Esophagus squamous epithelium (tissue), 5 donors: ENCODE measurements around the gene AMMECR1. TPM values are rescaled to one million over a fixed set of nuclear protein-coding genes. Genes with fewer than 3 reads are reported as not detected.

ENCODE experiments used
- DNase-seq: peaks from one replicate; lab custom pipeline; 2025; lab: John Stamatoyannopoulos, UW
- H3K27ac ChIP-seq, 4 donors: fragments of 200-600 bp; sonication (generic); one replicate each; pipeline ENCODE4 v1.5.1; 2016 to 2019; ENCODE audit warnings: mild to moderate bottlenecking in 1 of 4
- H3K27me3 ChIP-seq, 4 donors: fragments of 200-600 bp; sonication (generic); 1 replicate in 3 of 4; 2 replicates in 1 of 4; pipeline versions ENCODE4 v1.5.1 to v1.6.0; 2017 to 2021; ENCODE audit warnings: antibody characterized with exemption in 1 of 4
- H3K36me3 ChIP-seq, 3 donors: fragments of 200-600 bp; sonication (generic); one replicate each; pipeline ENCODE4 v1.5.1; 2016 to 2019
- H3K4me1 ChIP-seq, 3 donors: fragments of 200-600 bp; sonication (generic); one replicate each; pipeline ENCODE4 v1.5.1; 2017 to 2019
- H3K4me3 ChIP-seq, 4 donors: fragments of 200-600 bp; sonication (generic); 1 replicate in 3 of 4; 2 replicates in 1 of 4; pipeline ENCODE4 v1.5.1; 2016 to 2019; ENCODE audit warnings: mild to moderate bottlenecking in 2 of 4, moderate library complexity in 1 of 4
- H3K9me3 ChIP-seq, 3 donors: fragments of 200-600 bp; sonication (generic); one replicate each; pipeline ENCODE4 v1.5.1; 2016 to 2019
- CTCF ChIP-seq, 6 experiments: fragments of 450-650 bp in 4 of 6; fragments of 200-600 bp in 2 of 6; sonication (generic) in 2 of 6; IDR thresholded peaks; one replicate each; pipeline ENCODE4 v1.5.1; 2016 to 2019; ENCODE audit warnings: antibody characterized with exemption in 6 of 6, mild to moderate bottlenecking in 4 of 6, moderate library complexity in 4 of 6
- POLR2A ChIP-seq, 4 donors: fragments of 450-650 bp; IDR thresholded peaks; one replicate each; pipeline ENCODE4 v1.6.1; 2017; ENCODE audit warnings: antibody characterized with exemption in 4 of 4, mild to moderate bottlenecking in 4 of 4, moderate library complexity in 3 of 4
- WGBS, 2 donors: methylation state at CpG; one replicate each; pipeline ENCODE4 v1.1.5; 2018; 5-methylcytosine and 5-hydroxymethylcytosine counted together
- intact Hi-C: fragments of 100-400 bp; cut with DNase I; formaldehyde crosslinking; loops from one replicate; pipeline ENCODE4 v1.15.0; 2022
- total RNA-seq, 4 donors: library from RNA; depleted of rRNA; stranded (reverse); fragments of >200 nt; gene quantifications; one replicate each; pipeline ENCODE4 v1.1.0, GENCODE V29; 2016
- donor health status: DM: yes; HTN: yes; CAD: no.

The AMMECR1 gene
- total RNA-seq, 4 donors from 2014 or later: 9.3 to 33.2 (median 14.5) TPM

- WGBS, 2 donors: 74 to 75% methylated on average over 1 of the region's 1 CpG
- Histone ChIP-seq H3K9me3 (no peaks in the 10 kb centered on the region), H3K4me1 (peaks cover 0 to 11% (median 0%) of the 10 kb centered on the region in 3 donors), H3K27ac (no peak overlapping the region), H3K36me3 (no peaks in the 10 kb centered on the region), H3K27me3 (peaks cover 0 to 3% (median 0%) of the 10 kb centered on the region in 4 donors), H3K4me3 (no peak overlapping the region)
- intact Hi-C loops: no loop called here
- no peak for DNase-seq
- TF ChIP-seq CTCF (IDR thresholded peaks at IDR 0.05) (no peak), POLR2A (IDR thresholded peaks at IDR 0.05) (no peak)
Observed at GRCh38 chrX:110215411-110215810, 102.5 kb downstream of the AMMECR1 start.

GRCh38 chrX:110214684-110215083 is 103.2 kb downstream of the AMMECR1 start:
- intact Hi-C loops: no loop called here
- H3K4me3 ChIP-seq: no peak overlapping the region
- H3K27ac ChIP-seq: no peak overlapping the region
- peaks cover 0 to 13% (median 0%) of the 10 kb centered on the region in 3 donors for H3K4me1 ChIP-seq
- no peak for DNase-seq
- H3K36me3 ChIP-seq: no peaks in the 10 kb centered on the region
- TF ChIP-seq CTCF (IDR thresholded peaks at IDR 0.05) (no peak), POLR2A (IDR thresholded peaks at IDR 0.05) (no peak)
- peaks cover 0 to 3% (median 0%) of the 10 kb centered on the region in 4 donors for H3K27me3 ChIP-seq
- no peaks in the 10 kb centered on the region for H3K9me3 ChIP-seq
- WGBS, 2 donors: 73% methylated on average over 1 of the region's 1 CpG; no CpG with 5 or more reads in 1 of the 2 donors

GRCh38 chrX:110213183-110213582 is 104.7 kb downstream of the AMMECR1 start:
- Histone ChIP-seq H3K4me1 (peaks cover 0 to 13% (median 0%) of the 10 kb centered on the region in 3 donors), H3K36me3 (no peaks in the 10 kb centered on the region), H3K27ac (no peak overlapping the region), H3K9me3 (no peaks in the 10 kb centered on the region), H3K4me3 (no peak overlapping the region), H3K27me3 (peaks cover 0 to 3% (median 0%) of the 10 kb centered on the region in 4 donors)
- WGBS, 2 donors: 53 to 70% methylated on average over 1 of the region's 1 CpG
- TF ChIP-seq CTCF (IDR thresholded peaks at IDR 0.05): no peak
- TF ChIP-seq POLR2A (IDR thresholded peaks at IDR 0.05): no peak
- intact Hi-C loops: no loop called here
- DNase-seq: no peak

GRCh38 chrX:110212299-110212698 is 105.6 kb downstream of the AMMECR1 start:
- 62 to 97% methylated on average over 3 of the region's 3 CpGs for WGBS, 2 donors

GRCh38 chrX:110211340-110211739 is 106.5 kb downstream of the AMMECR1 start:
- WGBS, 2 donors: 33 to 38% methylated on average over 1 of the region's 1 CpG
- Histone ChIP-seq H3K27ac (no peak overlapping the region), H3K4me3 (no peak overlapping the region), H3K36me3 (no peaks in the 10 kb centered on the region), H3K27me3 (no peaks in the 10 kb centered on the region), H3K9me3 (no peaks in the 10 kb centered on the region), H3K4me1 (peaks cover 0 to 13% (median 0%) of the 10 kb centered on the region in 3 donors)
- intact Hi-C loops: no loop called here
- TF ChIP-seq CTCF (IDR thresholded peaks at IDR 0.05): no peak
- TF ChIP-seq POLR2A (IDR thresholded peaks at IDR 0.05): no peak
- no peak for DNase-seq

More at GRCh38 chrX:110212299-110212698, 105.6 kb downstream of the AMMECR1 start:
- Histone ChIP-seq H3K9me3 (no peaks in the 10 kb centered on the region), H3K27ac (no peak overlapping the region), H3K4me1 (peaks cover 0 to 13% (median 0%) of the 10 kb centered on the region in 3 donors), H3K4me3 (no peak overlapping the region), H3K36me3 (no peaks in the 10 kb centered on the region), H3K27me3 (no peaks in the 10 kb centered on the region)
- TF ChIP-seq POLR2A (IDR thresholded peaks at IDR 0.05) (no peak), CTCF (IDR thresholded peaks at IDR 0.05) (peak in 1 of 6 experiments; percentile 14)
- intact Hi-C loops: no loop called here
- no peak for DNase-seq
